A549 treated with AZD9567 at 1 μM for 4 hours (cell line): ENCODE data around the gene ZNF207. TPM values are rescaled to one million over a fixed set of nuclear protein-coding genes. Genes with fewer than 3 reads are reported as not detected.

ENCODE experiments used
- total RNA-seq: library from RNA; stranded (reverse); fragments of 200-300 nt; extraction: Qiagen RNA extraction; gene quantifications from 5 replicates; pipeline ENCODE4 v1.2.3, GENCODE V29; 2022; ENCODE audit not compliant: insufficient read depth

The ZNF207 gene
- 222 to 274 TPM (median 237 TPM) in 5 replicates for total RNA-seq

DNA sequence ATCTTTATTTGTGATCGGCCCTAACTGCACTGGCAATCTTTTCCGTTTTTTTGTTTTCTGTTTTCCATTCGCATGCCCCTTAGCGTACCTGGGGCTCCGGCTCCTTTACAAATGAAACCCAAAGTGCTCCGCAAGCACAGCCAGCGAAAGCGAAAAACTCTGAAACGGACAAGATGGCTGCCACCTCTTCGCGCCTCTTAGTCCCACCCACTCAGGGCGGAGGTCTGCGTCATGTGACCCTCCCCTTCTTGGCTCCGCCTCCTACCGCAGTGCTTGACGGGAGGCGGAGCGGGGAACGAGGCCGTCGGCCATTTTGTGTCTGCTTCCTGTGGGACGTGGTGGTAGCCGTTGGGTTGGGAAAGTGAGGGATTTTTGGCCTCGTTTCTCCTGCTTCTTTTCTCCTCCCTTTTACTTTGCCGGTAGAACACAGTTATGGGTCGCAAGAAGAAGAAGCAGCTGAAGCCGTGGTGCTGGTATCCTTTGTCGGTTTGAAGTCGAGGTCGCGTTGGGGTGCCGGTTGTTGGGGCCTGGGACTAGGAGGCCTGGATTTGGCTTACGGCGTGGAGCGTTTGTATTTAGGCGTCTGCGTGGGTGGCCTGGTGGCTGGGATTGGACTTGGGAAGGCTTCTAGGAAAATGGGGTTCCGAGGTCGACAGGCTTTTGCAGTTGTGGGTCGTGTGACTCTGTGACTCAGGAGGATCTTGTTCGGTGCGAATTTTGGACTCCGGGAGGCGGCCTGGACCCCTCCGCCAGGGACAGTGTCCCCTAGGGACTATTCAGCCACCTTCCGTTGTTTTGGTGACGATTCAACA is at the start of gene ZNF207:
ZNF207 (plus strand) TSS at position 304 of the 812 bp plus-strand sequence; CDS start at position 433, 129 bp downstream.

GRCh38 chr17:32341857-32342602 is 7.9 kb upstream of the ZNF207 start, which contains the start of gene C17orf75:
Gene C17orf75, minus strand, starts transcription at chr17:32342173. Its CDS starts 34 bp downstream, at chr17:32342139.

Other genes with a start within 250 kb of the ZNF207 start
- gene RHOT1, start 207.7 kb upstream of the ZNF207 start, total RNA-seq: 17.2 to 24.7 TPM (median 23.9 TPM) in 5 replicates
- 3.2 to 4.4 TPM (median 3.8 TPM) in 5 replicates for gene RHBDL3, start 84.3 kb upstream of the ZNF207 start, total RNA-seq
- 17.3 to 29.5 TPM (median 27.8 TPM) in 5 replicates for gene C17orf75, start 8.0 kb upstream of the ZNF207 start, total RNA-seq
- gene PSMD11, start 94.4 kb downstream of the ZNF207 start, total RNA-seq: 171 to 200 TPM (median 176 TPM) in 5 replicates
- gene CDK5R1, start 136.8 kb downstream of the ZNF207 start, total RNA-seq: 4.4 to 6.6 TPM (median 5.6 TPM) in 5 replicates